ENCODE data around the gene TXNRD3.
"Not testable (repeated sequence)": the region's sequence is repeated elsewhere in the genome, so short reads cannot be mapped to it uniquely, and the experiment has no call there.

Gene TXNRD3

DNA sequence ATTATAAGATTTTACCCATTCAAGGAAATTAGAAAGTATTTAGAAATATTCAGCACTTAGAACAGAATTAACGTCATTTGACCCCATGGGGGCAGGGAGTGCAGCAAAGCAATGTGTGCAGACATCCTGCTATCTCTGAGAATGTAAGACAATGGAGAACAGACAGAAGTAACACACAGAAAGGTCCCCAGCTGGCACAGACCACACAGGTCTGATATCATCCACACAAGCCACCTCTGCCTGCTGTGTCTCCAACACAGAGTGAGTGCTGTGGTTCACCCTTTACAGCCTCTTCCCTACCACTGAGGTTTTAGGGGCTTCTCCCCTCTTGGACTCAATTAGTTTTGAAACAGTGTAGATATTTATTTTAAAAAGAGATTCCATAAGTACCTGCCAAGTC, 16.1 kb downstream of the TXNRD3 start:
- no peak for DNase-seq

DNA sequence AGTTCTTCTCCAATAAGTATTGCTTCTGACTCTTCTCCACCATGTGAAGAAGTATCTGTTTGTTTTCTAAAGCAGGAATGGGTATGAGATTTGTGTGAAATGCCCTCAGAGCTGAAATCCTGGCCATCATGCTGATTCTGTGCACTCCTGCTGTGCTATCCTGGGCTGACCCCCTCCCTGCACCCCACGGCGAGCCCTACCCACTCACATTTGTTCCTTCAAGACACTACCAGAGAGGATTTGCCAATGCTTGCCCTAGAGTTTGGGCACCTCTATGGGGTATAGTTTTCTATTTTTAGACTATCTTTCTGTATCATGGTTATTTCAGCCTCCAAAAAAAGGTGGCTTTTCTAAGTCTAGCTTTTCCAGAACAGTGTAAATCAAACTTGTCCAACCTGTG, 18.5 kb downstream of the TXNRD3 start:
- DNase-seq, result no peak

DNA sequence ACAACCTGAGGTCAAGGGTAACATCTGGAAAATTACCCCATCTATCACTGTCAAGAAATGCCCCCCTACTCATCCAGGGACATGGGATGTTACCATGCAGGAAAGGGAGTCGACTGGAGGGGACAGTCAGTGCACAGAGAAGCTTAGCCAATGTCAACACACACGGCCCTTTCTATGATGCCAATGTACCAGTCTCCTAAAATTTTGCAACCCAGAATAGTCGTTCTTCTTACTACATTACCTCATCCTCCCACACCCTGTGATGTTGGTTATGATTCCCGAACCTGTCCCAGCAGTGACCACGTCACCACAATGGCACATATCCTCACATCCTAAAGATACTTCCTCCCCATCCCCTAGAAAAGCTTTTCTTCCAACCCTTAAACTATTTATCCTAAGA, 20.1 kb downstream of the TXNRD3 start:
- no peak for DNase-seq

DNA sequence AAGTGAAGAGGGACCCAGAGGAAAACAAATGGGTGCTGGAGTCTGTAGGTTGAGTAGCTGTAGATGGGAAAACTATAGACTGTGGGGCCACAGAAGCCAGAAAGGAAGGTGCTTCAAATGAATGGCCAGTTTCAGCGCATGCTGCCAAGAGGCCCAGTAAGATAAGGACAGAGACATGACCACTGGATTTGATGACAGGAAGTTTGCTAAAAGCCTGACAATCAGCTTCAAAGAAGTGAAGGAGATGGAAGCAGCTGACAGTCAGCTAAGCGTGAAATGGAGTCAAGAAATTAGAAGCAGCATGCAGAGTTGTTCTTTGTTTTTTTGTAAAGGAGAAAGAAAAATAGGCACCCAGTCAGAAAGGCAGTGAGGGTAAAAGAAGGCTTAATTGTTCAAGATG, 24.9 kb downstream of the TXNRD3 start:
- DNase-seq, result no peak

DNA sequence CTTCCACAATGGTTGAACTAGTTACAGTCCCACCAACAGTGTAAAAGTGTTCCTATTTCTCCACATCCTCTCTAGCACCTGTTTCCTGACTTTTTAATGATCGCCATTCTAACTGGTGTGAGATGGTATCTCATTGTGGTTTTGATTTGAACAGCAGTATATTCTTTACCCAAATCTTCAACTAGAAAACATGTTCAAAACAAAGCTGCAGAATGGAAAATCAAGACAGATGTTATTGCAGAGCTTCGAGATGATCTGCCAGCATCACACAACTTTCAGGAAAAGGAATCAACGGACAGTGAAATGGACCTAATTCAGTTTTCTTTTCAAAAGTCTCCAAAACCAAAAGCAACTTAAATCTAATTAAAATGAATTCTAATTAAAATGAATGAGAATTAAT, 29.2 kb downstream of the TXNRD3 start:
- not testable (repeated sequence) for DNase-seq

DNA sequence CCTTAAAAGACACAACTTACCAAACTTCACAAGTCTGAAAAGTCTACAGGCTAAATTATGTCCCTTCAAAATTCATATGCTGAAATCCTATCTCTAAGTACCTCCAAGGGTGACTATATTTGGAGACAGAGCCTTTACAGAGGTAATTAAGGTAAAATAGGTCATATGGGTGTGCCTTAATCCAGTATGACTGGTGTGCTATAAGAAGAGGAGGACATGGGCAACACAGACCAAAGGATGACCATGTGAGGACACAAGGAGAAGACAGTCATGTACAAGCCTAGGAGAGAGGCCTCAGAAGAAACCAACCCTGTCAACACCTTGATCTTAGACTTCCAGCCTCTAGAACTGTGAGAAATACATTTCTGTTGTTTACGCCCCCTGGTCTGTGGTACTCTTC, 32.2 kb downstream of the TXNRD3 start:
- DNase-seq, result no peak

DNA sequence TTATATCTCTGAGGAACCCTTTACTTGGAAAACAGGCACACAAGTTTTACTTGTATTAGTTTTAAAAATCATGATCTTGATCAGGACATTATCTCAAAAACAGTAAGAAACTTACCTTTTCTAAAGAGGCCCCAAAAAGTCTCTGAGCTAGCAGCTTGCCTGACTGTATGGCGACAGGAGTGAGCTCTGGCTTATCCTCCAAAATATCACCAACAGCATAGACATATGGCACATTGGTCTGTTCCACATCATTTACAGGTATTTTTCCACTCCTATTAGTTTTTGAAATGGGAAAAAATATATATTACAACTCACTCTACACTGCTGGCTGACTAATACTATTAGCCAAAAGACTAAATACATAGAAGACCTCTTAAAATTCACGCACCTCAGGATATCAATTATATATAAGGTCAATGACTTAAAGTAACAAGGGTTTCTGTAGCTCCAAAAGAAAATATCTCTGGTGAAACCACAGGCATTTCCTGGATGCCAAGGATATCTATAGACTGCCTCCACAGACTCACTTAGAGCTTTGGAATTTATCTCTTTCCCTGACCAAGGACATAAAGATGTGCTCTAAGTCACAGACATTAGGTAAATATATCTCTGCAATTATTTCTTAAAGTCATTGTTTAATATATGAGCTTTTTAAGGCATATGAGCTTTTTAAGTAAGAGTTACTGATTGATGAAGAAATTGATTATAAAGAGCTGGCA, 33.1 kb downstream of the TXNRD3 start:
- DNase-seq, result no peak

DNA sequence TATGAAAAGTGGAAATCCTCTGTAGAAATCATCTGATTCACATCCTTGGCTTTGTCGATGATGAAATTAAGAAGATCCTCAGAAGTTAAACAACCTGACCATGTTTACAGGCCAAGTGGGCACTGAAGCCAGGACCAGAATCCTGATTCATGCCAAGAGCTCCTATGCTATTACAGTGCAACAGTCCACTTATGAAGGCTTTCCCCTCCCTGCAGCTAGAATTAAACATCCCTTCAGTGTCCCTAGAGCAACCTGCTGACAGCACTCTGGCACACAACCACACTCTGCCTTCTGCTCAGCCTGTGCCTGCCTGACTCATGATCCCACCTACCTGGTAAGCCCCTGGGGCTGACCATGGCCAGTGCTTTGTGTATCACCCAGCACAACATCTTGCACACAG, 33.8 kb downstream of the TXNRD3 start:
- no peak for DNase-seq

DNA sequence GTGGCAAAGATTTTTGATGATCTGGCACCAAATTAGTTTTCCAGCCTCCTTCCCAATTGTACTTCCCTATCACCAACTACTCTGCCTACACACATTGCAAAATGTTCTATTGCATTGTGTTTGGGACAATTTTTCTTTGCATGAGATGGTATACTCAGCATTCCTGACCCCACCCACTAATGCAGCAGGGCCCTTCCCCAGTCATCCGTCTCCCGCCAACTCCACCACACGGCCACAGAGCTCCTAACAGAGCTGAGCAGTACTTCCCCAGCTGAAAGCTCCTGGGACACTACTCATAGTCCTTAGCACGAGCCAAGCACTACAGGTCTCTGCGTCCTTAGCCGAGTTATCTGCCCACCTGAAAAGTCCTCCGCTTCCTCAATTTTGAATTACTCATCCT, 34.2 kb downstream of the TXNRD3 start:
- DNase-seq, result no peak

DNA sequence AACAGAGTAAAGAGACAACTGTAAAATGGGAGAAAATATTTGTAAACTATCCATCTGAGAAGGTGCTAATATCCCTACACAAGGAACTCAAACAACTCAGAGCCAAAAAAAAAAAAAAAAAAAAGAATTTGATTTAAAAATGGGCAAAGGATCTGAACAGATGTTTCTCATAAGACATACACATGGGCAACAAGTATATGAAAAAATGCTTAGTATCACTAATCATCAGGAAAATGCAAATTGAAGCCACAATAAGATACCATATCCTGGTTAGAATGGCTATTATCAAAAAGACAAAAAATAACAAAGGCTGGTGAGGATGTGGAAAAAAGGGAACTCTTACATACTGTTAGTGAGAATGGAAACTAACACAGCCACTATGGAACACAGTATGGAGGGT, 36.2 kb downstream of the TXNRD3 start:
- no peak for DNase-seq

DNA sequence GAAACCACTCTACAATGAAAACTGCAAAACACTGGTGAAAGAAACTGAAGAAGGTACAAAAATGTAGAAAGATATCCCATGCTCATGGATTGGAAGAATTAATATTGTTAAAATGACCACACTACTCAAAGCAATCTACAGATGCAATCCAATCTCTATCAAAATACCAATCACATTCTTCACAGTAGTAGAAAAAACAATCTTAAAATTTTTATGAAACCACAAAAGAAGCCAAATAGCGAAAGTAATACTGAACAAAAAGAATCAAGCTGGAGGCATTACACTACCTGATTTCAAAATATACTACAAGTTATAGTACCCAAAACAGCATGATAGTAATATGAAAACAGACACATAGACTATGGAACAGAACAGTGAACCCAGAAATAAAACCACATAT, 36.9 kb downstream of the TXNRD3 start:
- DNase-seq, result no peak

DNA sequence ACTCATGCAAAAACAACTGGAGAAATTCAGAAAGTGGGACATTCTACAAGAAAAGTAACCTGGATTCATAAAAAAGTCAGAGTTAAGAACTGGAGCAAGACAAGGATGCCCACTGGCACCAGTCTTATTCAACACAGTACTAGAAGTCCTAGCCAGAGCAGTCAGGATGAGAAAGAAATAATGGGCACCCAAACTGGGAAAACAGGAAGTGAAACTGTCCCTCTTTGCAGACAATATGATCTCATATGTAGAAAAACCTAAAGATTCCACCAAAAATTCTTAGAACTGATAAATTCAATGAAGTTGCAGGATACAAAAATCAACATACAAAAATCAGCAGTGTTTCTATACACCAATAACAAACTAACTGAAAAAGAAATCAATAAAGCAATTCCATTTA, 37.4 kb downstream of the TXNRD3 start:
- no peak for DNase-seq

DNA sequence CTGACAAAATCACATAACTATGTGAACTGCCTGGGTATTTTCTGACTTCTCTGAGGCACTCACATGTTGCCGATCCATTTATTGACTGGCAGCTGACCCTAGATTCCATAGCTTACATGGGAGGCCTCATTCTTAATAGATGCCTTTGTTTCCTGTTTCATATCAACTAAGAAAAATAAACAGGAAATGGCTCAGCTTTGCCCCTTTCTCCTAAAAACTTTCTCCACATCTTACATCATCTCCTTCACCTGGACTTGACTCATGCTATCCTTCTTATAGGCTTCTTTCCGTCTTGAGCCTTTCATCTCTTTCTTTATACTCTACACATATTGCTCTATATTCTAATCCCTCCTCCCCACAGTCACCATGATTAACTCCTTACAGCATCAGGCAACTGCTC, 38.0 kb downstream of the TXNRD3 start:
- DNase-seq, result no peak

DNA sequence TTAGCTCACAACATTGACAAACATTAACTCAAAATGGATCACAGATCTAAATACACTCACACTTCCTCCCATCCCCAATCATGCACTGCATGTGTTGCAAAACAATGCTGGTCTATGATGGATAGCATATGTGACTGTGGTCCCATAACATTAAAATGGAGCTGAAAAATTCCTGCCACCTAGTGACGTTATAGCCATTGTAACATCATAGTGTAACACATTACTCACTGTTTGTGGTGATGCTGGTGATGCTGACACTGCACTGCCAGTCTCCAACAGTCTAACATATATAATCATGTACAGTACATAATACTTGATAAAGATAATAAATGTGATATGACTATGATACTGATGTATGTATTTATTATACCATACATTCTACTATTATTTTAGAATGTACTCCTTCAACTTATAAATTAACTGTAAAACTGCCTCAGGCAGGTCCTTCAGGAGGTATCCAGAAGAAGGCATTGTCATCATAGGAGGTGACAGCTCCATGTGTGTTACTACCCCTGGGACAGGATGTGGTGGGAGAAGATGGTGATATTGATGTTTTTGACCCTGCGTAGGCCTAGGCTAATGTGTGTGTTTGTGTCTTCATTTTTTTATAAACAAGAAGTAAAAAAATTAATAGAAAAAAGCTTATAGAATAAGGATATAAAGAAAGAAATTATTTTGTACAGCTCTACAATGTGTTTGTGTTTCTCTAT, 41.3 kb downstream of the TXNRD3 start:
- no peak for DNase-seq

DNA sequence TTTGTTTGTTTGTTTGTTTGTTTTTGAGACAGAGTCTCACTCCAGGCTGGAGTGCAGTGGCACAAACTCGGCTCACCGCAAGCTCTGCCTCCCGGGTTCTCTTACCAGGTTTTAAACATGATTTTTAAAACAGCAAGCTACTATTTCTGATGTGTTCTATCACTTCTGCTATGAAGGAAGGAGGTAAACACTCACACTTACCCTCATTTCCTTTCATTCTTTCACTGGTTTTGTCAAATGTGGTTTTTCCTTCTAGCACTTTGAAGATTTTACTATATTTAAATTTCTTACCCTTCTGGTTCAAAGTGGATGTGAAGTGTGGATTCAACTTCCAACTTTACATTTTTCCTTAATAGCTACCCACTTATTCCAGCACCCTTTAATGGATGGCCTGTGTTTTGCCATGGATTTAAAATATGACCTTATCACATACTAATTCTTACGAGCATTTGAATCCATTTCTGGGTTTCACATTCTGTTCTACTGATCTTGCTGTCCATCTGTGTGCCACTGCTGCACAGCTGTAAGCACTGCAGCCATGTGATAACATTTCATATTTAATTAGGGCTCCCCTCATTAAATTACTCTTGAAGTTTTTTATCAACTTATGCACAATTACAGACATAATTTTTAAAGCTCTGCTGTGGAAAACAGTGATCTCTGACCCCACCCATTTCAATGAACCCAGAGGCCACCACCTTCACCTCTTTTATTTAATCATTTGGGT, 42.3 kb downstream of the TXNRD3 start:
- no peak for DNase-seq

DNA sequence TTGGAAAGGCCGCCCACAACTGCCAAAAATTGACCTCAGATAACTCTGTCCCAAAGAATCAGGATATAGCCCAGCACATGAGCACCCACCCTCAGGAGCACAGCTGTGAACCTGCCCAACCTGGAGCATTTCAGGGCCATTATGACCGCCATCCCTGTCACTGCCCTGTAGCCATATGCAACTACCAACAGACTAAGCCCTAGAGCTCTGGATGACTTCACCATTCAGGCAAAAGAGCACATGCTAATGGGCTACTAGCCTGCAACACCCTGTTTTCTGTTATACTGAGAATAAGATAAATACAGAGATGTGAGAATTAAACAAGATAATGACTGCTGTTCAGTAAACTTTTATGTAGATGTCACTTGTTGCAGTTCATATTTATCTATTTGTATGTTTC, 45.0 kb downstream of the TXNRD3 start:
- DNase-seq, result no peak

DNA sequence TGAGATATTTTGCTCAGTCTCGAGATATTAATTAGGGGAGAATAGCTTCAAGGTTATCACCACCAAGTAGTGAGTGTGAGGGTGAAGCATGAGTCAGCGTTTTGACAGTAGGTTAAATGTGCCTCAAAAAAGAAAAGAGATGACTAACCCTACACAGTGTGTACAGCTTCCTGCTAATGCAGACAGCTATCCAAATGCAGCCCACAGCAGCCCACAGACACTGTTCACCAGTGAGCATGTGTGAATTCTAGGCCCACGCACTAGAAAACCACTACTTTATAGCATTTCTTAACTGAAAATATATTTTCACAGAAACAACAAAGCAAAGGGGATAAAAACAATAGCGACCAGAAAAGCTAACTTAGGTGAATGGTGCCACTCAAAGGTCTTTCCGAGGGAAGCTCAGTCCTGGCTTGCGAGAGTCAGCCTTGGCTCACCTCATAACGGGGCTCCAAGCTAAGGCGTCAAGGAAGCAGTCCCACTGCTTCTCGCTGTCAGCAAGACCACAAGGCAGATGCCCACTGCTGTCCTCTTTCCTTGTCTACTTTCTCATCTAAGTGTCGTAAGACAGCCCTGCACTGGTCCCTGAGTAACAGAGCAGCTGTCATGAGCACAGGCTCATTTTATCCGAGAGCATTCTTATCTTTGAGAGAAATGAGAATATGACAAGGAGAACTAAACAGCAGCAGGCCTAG, 47.6 kb downstream of the TXNRD3 start:
- DNase-seq, result no peak

DNA sequence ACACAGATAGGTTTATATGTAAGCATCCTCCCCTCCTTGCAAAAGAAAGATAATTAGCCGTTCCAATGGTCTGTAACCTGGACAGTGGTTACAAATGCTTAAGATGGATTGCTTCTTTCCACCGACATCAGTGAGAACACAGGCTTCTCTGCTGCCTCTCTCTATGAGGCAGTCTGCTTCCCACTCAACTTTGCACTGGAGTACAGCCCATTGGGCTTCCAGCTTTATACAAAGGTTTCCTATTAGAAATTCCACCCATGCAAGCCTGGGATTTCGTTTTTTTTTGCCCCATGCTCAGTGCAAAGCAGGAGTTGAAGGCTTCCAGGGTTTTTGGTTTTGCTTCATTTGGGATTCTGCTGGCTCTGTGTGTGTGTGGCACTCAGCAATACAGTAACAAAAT, 48.9 kb downstream of the TXNRD3 start:
- DNase-seq, result no peak

DNA sequence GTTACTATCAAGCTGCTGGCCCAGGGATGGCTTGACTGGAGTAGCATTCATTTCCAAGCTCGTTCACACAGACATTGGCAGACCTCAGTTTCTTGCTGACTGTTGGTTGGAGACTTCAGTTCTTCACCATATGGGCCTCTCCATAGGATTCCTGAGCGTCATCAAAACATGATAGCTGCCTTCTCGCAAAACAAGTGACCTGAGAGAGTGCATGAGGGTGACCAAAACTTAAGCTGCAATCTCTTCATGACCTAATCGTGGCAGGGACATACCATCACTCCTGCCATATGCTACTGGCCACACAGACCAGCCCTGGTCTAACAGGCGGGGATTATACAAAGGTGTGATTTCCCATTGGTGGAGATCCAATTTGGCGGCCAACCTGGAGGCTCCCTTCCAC, 50.2 kb downstream of the TXNRD3 start:
- DNase-seq, result no peak

DNA sequence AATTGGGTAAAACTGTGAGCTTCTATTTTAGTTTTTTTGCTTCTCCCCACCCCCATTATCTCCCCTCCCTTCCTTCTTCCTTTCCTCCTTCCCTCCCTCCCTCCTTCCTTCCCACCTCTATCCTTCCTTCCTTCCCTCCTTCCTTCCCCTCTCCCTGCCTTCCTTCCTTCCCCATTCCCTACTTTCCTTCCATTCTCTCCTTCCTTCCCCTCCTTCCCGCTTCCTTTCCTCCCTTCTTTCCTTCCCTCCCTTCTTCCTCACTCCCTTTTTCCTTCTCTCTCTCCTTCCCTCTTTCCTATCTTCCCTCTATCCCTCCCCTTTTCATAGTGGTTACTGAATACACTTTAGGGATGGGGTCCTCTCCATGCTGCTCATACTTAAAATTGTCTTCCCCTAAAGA, 55.8 kb downstream of the TXNRD3 start:
- DNase-seq, result no peak

DNA sequence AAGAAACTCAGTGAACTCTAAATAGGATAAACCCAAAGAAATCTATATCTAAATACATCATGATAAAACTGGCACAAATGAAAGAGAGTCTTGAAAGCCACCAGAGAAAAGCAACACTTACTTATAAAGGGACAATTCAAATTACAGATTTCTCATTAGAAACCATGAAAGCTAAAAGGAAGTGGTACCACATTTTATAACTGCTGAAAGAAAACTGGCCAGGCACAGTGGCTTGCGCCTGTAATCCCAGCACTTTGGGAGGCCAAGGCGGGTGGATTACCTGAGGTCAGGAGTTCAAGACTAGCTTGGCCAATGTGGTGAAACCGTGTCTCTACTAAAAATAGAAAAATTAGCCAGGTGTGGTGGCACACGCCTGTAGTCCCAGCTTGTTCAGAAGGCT, 59.4 kb downstream of the TXNRD3 start:
- not testable (repeated sequence) for DNase-seq

DNA sequence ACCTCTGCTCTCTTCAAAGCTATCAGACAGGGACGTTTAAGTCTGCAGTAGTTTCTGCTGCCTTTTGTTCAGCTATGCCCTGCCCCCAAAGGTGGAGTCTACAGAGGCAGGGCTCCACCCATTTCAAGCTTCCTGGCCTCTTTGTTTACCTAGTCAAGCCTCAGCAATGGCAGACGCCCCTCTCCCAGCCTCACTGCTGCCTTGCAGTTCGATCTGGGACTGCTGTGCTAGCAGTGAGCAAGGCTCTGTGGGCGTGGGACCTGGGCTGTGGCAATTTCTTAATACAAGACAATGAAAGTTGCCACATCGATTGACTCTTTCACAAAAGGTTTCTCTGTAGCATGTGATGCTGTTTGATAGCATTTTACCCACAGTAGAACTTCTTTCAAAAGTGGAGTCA, 63.4 kb downstream of the TXNRD3 start:
- not testable (repeated sequence) for DNase-seq

DNA sequence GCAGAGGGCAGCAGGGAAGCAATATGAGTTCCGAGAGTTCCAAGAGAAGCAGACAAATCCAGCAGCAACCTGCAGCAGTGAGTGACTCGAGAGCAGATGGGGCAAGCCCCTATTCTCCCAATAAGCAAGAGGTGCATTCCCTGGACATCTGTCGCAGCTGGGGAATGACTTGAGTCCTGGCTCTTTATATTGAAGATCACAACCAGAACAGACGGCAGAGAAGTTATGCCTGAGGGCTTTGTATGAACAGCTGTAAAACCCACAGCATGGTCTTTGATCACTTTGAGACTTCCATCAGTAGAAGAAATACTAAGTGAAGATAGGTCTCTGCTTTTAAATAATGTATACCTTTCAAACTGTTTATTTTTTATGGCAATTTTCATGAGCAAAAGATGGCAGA, 72.6 kb downstream of the TXNRD3 start:
- DNase-seq, result peak; percentile 77

DNA sequence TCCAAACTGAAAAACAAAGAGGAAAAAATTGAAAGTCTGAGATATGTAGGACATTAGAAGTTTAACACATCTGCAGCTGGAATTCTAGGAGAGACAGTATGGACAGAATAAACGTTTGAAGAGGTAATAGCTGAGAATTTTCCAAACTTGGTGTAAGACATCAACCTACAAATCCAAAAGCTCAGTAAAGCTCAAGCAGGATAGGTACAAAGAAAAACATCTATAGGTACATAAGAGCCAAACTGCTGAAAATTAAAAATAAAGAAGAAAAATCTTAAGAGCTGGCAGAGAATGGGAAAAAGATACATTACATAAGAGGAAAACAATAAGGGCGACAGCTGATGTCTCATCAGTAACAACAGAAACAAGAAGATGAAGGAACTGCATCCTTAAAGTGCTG, 73.4 kb downstream of the TXNRD3 start:
- no peak for DNase-seq

All from NCI-H2171 (cell line).